Measurements from ENCODE around the gene RBBP9.
"Not testable (repeated sequence)": the region's sequence is repeated elsewhere in the genome, so short reads cannot be mapped to it uniquely, and the experiment has no call there.

Gene RBBP9

GRCh38 chr20:18496740-18497592 lies at the start of gene RBBP9:
RBBP9 (minus strand) TSS chr20:18497225; CDS start chr20:18497167, 58 bp downstream.
- peak; percentile 32 for DNase-seq

DNA sequence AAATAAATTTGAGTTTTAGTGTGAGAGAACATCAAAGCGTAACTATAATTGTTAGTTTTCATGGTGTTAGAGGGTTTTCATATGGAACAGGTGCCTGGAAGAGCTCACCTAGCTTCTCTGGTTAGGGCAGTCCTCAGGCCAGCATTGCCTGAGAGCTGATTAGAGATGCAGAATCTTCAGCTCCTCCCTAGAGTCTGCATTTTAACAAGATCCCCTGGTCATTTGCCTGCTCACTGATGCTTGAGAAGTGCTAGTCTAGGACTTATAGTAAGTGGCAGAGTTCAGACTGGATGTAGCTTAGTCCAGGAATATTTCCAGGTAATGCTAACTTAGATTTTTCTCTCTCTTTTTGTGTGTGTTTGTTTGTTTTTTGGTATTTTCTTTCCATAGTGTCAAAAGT lies 48.5 kb upstream of the RBBP9 start:
- no peak for DNase-seq

- no peak for DNase-seq
These were observed 46.9 kb upstream of the RBBP9 start for GRCh38 chr20:18543932-18544331.

DNA sequence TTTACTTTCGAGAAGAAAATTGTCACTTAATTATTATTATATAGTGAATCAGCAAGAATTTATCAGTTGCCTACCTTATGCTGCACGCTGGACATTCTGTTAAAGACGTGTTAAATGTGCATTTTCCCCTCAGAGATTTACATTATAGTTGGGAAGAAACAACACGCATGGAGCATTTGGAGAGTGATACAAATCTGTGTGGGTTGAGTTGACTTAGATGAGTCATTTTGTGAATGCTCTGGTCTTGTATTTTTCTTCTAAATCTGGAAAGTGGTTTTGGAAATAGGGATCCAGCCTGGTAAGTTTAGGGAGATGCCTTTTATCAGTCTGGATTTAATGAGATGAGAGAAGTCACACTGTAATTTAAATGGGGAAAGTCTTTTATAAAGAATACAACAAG lies 46.2 kb upstream of the RBBP9 start:
- no peak for DNase-seq

DNA sequence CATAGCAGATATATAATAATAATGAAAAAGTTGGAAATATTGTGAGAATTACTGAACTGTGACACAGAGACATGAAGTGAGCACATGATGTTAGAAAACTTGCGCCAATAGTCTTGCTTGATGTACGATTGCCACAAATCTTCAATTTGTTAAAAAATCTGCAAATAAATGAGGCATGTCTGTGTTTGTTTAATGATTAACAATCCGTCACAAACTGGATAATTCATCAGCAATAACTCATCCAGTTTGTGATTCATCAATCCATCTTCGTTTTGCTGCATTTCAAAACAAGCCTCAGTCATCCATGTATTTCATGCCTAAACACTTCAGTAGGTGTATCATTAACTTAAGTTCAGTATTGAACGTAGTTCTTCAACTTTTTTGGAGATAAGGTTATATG lies 44.7 kb upstream of the RBBP9 start:
- no peak for DNase-seq

GRCh38 chr20:18537651-18538050 lies 40.6 kb upstream of the RBBP9 start:
- no peak for DNase-seq

DNA sequence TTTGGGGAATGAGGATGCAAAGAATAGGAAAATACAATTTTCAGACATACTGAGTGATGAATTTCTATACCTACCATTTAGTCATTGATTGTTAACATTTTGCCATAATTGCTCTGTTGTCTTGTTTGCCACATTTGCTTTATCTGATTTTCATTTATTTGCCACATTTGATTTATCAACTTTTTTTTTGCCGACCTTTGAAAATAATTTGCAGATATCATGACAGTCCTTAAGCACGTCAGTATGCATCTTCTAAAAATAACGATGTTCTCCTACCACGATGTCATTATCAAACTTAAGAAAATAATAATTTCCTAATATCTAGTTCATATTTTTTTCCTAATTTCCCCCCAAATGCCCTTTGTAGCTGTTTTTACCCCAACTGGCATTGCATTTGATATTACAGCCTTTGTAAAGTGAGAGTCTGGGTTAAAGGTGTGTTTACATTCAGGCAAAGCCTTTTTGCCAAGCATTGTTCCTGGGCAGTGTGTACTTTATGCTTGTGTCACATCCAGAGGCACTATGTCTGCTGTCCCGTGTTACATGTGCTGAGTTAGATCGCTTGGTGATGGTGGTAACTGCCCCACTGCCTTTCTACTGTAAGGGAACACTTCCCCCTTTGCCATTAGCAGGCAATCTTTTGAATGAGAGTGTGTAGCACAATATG lies 37.1 kb upstream of the RBBP9 start:
- no peak for DNase-seq

DNA sequence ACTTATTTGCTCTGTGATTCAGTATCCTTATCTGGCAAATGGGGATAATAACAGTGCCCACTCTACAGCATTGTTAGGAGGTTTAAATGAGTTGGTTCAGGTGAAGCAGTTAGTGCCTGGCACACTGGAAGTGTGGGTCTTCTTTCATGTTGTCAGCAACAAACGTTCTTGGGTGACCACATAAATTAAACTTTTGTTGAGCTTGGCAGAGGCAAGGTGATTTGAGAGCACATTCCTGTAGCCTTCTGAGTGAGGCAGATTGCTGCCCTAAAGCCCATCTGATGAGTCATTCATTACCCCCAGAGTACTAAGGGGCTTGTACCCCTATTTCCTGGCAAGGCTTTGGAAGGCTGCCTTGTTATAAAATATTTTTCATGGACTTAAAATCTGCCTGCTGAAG lies 36.5 kb upstream of the RBBP9 start:
- DNase-seq = no peak

GRCh38 chr20:18532626-18533025 lies 35.6 kb upstream of the RBBP9 start:
- no peak for DNase-seq

- DNase-seq = no peak
These were observed 32.0 kb upstream of the RBBP9 start for GRCh38 chr20:18529041-18529440.

- no peak for DNase-seq
These were observed 30.8 kb upstream of the RBBP9 start for GRCh38 chr20:18527836-18528235.

DNA sequence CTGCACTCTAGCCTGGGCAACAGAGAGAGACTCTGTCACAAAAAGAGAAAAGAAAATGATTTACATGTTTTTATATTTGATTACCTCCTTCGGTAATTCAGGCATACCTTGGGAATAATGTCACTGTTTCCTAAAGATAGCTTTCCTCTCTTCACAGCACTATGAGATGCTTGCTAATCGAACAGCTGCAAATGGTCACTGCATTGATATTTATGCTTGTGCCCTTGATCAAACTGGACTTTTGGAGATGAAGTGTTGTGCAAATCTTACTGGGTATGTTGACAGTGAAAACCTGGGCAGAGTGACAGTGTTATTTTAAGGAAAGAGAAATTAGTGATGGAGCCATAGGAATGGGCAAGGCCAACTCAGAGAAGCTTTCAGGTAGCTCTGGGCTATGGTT lies 30.3 kb upstream of the RBBP9 start:
- no peak for DNase-seq

GRCh38 chr20:18526761-18527160 lies 29.7 kb upstream of the RBBP9 start:
- DNase-seq = not testable (repeated sequence)

DNA sequence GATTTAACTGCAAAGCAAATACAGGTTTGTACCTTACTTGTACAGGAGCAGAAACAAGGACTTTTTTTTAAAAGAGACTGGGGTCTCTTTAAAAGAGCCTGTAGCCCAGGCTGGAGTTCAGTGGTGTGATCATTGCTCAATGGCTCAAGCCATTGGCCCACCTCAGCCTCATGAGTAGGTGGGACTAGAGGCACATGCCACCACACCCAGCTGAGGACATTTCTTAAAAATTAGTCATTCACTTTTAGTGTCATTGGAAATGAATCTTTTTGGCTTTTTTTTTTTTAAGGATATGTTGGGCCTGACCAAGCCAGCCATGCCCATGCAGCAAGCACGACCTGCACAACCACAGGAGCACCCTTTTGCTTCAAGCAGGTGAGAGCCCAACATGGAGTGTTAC lies 27.6 kb upstream of the RBBP9 start:
- no peak for DNase-seq

DNA sequence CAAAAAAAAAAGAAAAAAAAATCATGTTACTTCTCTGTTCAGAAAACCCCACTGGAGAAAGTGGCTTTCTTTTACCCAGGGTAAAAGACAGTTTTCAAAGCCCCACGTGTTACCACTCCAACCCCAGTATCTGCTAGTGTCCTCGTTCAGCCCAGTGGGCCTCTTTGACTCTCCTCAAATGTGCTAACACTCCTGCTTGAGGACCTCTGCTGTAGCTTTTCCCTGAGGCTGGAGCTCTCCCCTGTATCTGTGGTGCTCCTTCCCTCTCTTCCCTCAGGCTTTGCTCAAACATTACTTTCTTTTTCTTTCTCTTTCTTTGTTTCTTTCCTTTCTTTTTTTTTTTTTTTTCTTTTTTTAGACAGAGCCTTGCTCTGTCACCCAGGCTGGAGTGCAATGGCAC lies 26.0 kb upstream of the RBBP9 start:
- no peak for DNase-seq

DNA sequence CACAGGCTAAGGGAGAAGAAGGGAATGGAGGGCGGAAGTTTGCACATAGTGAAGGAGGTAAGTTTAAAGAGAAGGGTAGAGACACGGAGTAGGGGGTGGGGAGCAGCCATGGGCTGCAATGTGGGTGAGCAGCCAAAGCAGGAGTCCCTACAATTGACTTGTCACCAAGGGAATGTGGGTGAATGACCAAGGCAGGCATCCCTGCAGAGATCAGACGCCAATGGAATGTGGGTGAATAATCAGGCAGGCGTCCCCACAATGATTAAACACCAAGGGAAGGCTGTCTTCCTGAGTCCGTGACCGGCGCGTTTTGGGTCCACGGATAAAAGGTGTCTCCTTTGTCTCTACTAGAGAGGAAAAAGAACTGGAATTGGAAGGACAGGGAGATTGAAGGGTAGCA lies 25.0 kb upstream of the RBBP9 start:
- not testable (repeated sequence) for DNase-seq

GRCh38 chr20:18515973-18516372 lies 18.9 kb upstream of the RBBP9 start:
- no peak for DNase-seq

DNA sequence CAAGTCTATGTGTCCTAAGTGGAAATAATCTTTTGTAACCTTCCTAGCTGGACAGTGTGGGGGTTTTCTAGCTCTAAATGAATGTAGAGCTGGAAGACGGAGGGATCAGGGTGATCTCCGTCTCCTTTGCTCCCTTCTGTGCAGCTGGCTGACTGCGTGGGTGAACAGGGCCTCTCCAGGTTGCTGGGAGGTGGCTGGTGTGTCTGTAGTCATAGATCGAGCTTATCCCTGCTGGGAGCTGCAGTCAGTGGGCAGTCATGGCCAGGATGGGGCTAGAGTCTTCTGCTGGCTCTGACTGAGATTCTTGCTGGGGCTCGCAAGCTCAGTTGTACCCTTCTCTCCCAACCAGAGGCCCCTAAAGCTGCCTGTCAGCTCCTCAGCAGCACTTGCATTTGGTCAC lies 17.1 kb upstream of the RBBP9 start:
- DNase-seq = no peak

DNA sequence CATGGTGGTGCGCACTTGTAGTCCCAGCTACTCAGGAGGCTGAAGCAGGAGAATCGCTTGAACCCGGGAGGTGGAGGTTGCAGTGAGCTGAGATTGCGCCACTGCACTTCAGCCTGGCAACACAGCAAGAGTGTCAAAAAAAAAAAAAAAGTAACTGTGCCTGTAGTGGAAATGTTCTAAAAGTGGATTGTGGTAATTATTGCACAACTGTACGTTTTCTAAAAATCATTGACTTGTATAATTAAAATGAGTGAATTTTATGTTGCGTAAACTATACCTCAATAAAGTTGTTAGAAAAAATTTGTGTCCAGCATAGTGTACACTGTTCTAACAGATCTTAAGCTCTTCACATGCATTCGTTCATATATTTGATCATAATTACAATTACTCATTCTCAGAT lies 16.2 kb upstream of the RBBP9 start:
- DNase-seq = no peak

- no peak for DNase-seq
These were observed 14.5 kb upstream of the RBBP9 start for GRCh38 chr20:18511571-18511970.

GRCh38 chr20:18507218-18508191 lies 10.5 kb upstream of the RBBP9 start, which contains the start of gene SEC23B:
SEC23B (plus strand) TSS chr20:18507940; CDS start chr20:18510836, 2,896 bp downstream.
- peak; percentile 92 for DNase-seq

- DNase-seq = no peak
These were observed 9.7 kb upstream of the RBBP9 start for GRCh38 chr20:18506744-18507143.

GRCh38 chr20:18504479-18505060 lies 7.5 kb upstream of the RBBP9 start:
- DNase-seq = no peak
